HG03045 (cell line): ENCODE measurements around the gene TLE6.
"Not testable (repeated sequence)": the region's sequence is repeated elsewhere in the genome, so short reads cannot be mapped to it uniquely, and the experiment has no call there.

Source experiments
- ATAC-seq: cut with Tn5 transposase; IDR thresholded peaks from one replicate; pipeline ENCODE4 v1.9.1; 2021; ENCODE audit warnings: mild to moderate bottlenecking, moderate library complexity; ENCODE audit not compliant: unreplicated experiment

TLE6 gene

DNA sequence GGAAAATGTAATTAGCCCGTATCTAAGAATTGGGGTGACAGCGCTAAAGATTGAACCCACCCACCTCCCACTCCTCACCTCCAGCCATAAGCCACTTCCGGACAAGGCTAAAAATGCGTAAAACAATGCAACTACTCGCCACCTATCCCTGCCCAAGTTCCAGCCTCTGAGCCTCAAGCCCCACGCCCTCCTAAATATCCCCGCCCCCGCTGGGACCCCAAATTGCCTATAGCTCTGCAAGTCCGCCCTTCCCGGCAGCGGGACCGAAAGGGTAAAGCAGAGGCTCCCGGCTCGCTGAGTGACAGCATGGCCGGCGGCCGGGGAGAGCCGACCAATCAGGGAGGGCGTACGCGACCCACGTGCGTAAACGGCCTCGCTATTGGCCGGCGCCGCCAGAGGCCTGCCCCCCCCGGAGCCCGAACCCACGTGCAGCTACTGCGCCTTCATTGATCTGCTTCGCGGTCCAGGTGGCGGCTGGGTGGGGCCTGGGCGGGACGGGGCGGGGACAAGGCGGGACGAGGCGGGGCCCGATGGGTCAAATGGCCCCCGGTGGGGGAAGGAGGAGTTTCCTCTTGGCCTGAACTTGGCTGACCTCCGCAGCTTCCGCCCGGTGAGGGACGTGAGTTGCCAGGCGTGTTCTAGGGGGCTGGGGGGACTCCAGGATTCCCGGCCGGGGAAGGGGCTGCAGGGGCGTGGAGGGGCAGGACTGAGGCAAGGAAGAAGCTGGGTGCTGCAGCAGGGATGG lies at the start of gene TLE6:
TSS of gene TLE6 (plus strand) at position 564 of the 745 bp plus-strand sequence. CDS start 670 bp downstream, outside the sequence.
- ATAC-seq, result peak; percentile 93

DNA sequence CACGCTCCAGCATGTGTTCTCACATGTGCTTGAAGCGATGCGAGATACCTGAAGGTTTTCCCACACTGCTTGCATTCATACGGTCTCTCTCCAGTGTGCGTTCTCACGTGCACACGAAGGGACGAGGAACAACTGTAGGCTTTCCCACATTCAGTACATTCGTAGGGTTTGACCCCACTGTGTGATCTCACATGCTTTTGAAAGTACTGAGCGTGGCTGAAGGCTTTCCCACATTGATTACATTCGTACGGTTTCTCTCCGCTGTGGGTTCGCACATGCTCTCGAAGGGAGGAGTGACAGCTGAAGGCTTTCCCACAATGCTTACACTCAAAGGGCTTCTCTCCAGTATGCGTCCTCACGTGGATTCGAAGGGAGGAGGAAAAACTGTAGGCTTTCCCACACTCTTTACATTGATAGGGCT lies 43.9 kb upstream of the TLE6 start:
- no peak for ATAC-seq

DNA sequence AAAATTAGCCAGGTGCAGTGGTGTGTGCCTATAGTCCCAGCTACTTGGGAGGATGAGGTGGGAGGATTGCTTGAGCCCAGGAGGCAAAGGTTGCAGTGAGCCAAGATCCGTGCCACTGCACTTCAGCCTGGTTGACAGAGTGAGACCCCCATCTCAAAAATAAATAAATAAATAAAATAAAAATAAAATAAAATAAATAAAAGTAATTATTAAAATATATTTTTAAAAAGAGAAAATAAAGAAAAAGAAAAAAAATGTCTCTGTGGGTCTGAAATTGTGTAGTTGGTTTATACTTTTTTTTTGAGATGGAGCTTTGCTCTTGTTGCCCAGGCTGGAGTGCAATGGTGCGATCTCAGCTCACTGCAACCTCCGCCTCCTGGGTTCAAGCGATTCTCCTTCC lies 41.5 kb upstream of the TLE6 start:
- ATAC-seq, result not testable (repeated sequence)

DNA sequence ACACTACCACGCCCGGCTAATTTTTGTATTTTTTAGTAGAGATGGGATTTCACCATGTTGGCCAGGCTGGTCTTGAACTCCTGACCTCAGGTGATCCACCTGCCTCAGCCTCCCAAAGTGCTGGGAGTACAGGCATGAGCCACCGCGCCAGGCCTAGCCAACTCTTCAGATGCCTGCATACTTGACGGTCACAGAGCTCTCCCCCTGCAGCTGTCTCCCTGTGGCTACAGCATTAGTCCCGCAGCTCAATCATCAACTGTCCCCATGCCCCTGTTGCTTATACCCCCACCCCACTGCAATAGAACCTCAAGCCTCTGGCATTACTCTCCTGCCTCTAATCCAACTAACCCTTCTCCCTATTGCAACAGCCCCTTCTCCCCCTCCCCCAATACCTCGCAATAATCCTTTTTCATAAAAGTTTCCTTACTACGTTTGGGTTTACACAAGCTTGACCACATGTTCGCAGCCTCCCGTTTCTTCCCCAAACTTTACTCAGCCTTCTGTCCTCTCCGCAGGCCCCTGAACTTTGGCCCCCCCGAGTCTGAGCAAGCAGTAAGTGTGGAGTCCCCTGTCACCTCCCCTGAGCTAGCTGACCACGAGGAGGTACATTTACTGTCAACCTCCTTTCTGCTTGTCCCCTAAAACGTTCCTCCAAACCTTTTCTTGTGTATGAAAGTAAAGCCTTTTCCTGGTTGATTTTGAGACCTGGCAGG lies 34.3 kb upstream of the TLE6 start:
- no peak for ATAC-seq

DNA sequence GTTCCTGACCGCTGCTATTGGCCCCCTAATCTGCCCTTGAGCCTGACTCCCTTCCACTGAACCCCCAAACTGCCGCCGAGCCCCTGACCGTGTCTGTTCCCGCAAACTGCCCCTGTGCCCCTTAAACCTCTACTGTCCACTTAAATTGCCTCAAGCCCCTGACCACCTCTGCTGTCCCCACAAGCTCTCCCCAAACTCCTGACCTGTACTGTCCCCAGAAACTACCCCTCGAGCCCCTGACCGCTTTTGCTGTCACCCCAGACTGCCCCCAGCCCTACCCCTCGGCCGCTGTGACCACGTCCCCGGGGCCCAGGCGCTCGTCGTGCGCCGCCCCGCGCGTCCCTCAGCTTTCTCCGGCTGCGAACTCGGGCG lies 33.0 kb upstream of the TLE6 start:
- ATAC-seq, result no peak

DNA sequence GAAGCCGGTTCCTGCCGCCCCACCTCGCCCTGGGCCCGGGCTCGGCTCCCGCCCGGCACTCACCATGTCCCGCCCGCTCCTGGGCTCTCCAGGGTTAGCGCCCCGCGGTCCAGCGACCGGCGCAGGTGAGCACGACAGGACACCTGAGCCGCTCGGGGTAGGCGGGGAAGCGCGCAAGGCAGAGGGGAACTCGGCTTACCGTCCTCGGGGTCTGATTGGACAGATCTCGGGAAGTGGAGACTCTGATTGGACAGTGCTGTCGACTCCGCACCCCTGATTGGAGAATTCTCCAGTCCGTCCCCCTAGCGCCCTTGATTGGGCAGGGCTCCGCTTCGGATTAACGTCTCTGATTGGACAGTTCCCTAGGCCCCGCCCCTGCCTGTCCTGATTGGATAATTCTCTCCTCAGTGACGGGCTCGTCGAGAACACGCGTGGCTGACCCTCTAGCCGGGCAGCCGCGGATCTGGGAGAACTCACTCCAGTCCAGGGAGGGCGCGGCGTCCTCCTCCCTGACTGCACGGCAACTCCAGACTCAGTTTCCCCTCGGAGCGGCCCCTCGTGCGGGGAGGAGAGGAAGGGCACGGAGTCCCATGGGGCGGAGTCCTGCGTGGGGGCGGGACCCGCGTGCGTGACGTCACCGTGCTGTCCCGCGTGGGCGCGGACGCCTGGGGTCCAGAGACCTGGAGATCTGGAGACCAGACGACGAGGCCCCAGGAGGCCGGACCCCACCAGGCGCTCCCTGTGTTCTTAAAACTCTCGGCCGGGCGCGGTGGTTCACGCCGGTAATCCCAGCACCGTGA lies 32.4 kb upstream of the TLE6 start, which contains the start of gene ZNF77:
TSS of gene ZNF77 (minus strand) at position 197 of the 800 bp plus-strand sequence. CDS start at position 66, 131 bp downstream.
- peak; percentile 94 for ATAC-seq

DNA sequence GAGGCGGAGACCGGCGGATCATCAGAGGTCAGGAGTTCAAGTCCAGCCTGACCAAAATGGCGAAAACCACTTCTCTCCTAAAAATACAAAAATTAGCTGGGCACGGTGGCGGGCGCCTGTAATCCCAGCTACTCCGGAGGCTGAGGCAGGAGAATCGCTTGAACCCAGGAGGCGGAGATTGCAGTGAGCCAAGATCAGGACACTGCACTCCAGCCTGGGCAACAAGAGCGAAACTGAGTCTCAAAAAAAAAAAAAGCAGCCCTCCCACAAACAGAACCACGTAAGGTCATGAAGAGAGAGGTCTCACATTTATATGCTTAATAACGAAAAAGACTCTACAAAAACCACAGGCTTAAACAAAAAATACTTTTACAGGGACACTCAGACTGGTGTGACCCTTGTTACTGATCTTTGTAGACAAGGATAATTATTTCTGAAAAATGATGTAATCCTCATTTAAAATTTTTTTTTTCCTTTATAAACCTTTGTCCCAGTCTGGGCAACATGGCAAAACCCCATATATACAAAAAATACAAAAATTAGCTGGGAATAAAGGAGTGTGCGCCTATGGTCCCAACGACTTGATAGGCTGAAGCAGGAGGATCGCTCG lies 31.7 kb upstream of the TLE6 start:
- ATAC-seq, result no peak

DNA sequence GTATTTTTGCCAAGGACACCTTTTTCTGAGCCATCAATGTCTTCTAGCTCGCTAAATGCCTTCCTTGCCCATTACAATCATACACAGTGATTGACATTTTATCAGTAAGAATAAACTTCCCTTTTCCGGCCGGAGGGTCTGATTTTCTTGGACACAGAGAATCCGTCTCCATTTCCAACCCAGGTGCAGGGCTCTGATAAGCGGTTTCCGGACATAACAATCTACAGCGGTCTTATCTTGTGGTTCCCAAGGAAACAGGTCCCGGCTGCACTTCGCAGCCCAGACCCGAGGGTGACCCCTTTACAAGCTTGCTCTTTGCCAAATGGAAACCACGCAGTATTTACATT lies 27.5 kb upstream of the TLE6 start:
- ATAC-seq, result peak; percentile 1

DNA sequence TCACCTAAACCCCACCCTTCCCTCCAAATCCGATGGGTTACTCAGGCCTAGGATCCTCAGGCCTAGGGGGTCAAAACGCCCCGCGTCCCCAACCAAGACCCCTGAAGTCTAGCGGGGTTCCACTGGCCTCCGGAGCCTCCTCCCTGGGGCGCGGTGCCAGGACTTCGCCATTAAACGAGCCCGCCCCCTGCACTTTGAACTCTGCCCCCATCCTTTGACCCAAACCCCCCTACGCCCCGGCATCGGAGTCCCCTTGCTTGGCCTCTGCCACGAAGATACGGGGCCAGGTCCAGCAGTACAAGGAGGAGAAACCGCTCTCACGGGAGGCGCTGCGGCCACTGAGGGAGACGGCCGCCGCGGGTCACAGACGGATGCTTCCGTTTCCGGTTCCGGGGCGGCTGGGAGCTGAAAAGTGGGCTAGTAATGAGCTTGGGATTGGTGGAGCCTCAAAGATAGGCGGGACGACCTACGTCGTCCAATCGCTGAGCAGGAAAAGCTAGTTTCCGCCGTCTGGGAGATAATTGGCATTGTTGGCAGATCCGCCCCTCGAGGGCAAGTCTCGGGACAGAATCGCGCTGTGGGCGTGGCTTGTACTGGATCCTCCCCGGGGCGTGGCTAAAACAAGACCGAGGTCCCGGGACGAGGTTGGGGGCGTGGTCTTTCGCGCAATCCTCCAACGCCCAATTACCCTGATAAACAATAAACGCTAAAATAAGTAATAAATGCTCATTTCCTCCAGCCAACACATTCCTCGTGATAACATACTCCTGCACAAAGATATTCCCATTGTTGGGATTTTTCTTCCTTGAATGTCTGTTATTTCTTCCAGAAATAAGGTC lies 26.9 kb upstream of the TLE6 start:
- ATAC-seq, result peak; percentile 96

DNA sequence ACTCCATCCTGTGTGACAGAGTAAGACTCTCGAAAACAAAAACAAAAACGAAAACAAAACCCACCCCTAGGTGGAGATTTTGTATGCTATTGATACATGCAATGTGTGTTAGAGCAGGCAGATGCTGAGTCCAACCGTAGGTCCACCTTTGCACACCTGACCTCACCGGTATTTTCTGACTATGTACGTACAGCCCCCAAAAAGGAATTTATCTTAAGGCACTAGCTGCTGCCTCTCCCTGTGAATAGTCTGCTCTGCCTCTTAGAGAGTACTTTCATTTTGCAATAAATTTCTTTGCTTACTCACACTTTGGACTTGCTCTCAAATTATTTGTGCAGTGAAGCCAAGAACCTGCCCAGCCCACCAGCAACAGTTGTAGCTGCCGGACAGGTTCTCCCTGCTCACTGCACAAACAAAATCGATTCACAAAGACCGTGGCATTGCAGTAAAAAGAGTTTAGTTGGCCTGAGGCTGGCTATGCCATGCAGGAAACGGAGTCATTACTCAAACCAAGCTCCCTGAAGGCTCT lies 24.3 kb upstream of the TLE6 start:
- no peak for ATAC-seq

DNA sequence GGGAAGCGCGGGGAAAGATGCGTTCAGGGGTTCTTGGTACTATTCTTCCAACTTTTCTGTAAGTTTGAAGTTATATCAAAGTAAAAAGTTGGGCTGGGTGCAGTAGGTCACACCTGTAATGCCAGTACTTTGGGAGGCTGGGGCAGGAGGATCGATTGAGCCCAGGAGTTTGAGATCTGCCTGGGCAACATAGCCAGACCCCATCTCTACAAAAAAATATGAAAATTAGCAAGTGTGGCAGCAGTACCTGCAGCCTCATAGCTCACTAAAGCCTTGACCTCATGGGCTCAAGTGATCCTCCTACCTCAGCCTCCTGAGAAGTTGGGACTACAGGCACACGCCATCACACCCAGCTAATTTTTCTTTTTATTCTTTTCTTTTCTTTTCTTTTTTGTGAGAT lies 20.2 kb upstream of the TLE6 start:
- no peak for ATAC-seq

DNA sequence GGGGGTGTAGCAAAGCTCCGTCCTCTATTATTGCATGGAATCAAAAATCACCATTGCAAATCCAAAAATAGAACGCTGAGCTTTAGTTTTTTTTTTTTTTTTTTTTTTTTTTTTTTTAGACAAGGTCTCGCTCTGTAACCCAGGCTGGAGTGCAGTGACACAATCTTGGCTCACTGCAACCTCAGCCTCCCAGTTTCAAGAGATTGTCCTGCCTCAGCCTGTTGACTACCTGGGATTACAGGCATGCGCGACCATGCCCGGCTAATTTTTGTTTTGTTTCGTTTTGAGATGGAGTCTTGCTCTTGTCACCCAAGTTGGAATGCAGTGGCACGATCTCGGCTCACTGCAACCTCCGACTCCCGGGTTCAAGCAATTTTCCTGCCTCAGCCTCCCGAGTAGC lies 17.2 kb upstream of the TLE6 start:
- no peak for ATAC-seq

DNA sequence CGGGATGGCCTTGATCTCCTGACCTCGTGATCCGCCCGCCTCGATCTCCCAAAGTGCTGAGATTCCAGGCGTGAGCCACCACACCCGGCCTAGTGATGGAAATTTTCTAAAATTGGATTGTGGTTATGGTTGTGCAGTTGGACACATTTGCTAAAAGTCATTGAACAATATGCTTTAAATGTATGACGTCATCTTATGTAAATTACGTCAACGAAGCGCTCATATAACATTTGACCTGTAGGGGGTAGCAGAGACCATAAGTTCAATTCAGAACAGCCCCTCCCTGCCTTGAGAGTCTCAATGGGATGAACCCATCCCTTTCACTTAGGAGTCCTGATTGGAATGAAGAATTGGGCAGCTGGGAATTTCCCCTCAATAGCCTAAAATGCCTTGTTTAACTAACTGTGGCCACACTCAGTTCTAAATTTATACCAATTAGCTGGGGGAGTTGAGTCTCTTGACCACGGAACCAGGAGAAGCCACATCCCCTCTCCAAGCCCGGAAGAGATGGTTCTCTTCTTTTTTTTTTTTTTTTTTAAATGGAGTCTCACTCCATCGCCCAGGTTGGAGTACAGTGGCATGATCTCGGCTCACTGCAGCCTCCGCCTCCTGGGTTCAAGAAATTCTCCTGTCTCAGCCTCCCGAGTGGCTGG lies 15.2 kb upstream of the TLE6 start:
- no peak for ATAC-seq

DNA sequence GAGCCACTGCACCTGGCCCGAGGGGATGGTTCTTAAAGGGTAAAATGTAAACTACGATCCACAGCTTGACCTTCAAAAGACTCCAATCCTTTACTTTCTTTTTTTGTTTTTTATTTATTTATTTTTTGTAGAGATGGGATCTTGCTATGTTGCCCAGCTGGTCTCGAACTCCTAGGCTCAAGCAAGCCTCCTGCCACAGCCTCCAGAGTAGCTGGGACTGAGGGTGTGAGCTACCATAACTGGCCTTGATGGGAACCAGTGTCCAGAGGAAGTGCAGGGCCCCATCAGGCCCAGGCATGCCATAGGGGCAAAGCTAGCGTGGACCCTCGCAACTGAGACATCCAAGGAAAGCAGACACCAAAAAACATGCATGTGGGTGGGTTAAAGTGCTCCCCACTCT lies 14.2 kb upstream of the TLE6 start:
- no peak for ATAC-seq

DNA sequence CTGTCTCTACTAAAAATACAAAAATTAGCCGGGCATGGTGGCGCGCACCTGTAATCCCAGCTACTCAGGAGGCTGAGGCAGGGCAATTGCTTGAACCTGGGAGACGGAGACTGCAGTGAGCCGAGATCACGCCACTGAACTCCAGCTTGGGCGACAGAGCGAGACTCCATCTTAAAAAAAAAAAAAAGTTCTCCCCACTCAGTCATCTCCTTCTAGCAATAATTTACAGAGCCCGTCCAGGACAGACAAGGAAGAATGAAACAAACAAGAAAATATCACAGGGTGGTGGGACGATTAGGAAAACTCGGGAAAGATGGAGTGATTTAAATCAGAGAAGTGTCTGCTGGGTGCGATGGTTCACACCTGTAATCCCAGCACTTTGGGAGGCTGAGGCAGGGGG lies 13.7 kb upstream of the TLE6 start:
- not testable (repeated sequence) for ATAC-seq

DNA sequence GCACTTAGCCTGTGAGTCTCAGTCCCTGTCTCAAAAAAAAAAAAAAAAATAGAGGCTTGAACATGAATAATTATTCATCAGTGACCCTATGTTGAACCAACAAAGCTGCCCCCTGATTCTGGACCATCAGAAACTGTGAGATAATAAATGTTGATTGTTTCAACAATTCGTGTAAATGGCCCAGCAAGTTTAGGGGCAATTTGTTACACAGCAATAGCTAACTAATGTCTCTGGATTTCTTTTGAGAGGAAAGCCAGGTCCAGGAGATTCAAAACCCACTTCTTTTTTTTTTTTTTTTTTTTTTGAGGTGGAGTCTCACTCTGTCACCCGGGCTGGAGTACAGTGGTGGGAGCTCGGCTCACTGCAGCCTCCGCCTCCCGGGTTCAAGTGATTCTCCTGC lies 12.5 kb upstream of the TLE6 start:
- no peak for ATAC-seq

DNA sequence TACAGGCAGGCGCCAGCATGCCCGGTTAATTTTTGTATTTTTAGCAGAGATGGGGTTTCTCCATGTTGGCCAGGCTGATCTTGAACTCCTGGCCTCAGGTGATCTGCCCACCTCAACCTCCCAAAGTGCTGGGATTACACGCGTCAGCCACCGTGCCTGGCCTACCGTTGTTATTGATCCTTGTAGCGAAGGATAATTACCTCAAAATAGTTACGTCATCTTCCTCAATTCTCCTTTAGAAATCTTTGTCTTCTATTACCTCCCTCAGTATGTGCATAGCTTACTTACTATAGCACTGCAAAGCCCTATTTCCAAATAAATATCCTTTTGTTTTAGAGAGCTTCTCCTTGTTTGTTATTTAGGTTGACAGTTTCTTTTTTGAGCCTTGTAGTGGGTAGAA lies 9.4 kb upstream of the TLE6 start:
- no peak for ATAC-seq

DNA sequence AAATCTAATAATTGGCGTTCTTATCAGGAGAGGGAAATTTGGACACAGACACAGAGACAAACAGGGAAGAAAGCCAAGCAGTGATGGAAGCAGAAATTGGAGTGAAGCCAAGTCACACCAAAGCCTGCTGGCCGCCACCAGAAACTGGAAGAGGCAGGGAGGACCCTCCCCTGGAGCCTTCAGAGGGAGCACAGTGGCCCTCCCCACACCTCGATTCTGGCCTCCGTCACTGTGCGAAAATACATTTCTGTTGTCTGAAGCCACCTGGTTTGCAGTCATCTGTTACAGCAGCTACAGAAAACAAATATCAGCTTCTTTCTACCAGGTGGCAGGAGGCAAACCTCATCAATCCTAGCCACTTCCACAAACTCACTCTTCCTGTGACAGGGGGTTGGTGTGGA lies 8.3 kb upstream of the TLE6 start:
- ATAC-seq, result no peak

DNA sequence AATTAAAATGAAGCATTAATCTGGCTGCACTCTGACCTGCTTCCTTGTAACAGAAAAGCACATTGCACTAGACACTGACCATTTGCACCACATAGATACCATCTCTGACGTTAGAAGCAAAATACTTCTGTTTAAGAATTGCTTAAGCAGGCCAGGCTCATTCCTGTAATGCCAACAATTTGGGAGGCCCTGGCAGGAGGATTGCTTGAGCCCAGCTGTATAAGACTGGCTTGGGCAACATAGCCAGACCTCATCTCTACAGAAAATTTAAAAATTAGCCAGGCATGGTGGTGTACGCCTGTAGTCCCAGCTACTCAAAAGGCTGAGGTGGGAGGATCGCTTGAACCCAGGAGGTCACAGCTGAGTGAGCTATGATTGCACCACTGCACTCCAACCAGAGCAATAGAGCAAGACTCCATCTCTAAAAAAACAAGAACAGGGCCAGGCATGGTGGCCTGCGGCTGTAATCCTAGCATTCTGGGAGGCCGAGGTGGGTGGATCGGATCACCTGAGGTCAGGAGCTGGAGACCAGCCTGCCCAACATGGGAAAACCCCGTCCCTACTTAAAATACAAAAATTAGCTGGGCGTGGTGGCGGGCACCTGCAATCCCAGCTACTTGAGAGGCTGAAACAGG lies 7.0 kb upstream of the TLE6 start:
- no peak for ATAC-seq
